ENCODE results near the gene MYO1E. TPM values are rescaled to one million over a fixed set of nuclear protein-coding genes. Genes with fewer than 3 reads are reported as not detected.
"Not testable (repeated sequence)": the region's sequence is repeated elsewhere in the genome, so short reads cannot be mapped to it uniquely, and the experiment has no call there.

MYO1E gene
- total RNA-seq, 1 donor from 2014 or later = 45.5 TPM

DNA sequence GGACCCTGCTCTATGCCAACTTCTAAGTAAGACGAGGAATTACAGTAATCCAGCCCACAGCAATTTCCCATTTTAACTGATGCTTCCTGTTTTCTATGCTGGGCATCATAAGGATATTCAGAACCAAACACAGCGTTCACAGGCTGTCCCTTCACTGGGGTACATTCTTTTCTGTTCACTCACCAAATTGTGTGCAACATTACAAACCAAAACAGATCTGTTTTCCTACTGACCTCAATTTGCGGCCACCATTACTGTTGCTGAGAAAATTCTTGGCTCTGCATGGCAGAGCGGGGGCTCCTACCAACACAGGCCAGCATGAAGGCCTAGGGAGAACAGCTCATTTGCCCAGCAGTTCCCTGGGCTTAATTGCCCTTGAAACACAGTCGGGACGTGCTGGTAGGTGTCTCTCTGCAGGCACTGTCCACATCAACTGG, 76.5 kb downstream of the MYO1E start:
- intact Hi-C loops (cut with micrococcal nuclease) = no loop called here

DNA sequence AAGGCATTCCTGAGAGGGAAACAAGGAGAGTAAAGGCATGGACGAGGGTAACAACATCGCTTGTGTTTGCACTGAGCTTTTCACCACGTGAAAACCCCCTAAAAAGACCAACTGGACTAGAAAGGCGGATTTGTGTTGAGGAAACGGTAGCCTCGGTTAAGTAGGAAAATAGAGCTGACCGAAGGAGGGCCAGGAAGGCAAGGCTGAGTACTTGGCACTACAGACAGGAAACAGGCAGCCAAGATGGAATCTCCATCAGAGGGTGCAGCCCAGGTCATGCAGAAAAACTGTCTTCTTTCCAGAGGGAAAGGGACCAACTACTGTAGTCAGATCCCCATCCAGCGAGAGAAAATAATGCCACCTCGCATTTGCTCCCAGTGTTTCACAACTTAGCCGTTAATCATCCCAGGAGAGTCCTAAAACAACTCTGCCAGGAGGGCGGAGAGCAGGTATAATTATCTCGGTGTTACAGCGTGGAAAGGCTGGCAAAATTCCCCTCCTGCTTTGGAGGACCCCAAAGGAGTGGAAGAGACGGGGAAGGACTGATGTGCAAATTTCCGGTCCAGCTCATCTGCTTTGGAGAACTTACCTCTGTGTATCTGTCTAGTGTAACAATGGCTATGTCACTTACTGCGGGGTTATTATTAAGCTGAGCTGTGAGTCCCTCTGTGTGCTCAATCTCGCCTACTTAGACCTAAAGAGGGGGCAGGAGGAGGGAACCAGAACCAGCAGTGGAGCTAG, 77.2 kb downstream of the MYO1E start:
- intact Hi-C loops (cut with micrococcal nuclease) = no loop called here

DNA sequence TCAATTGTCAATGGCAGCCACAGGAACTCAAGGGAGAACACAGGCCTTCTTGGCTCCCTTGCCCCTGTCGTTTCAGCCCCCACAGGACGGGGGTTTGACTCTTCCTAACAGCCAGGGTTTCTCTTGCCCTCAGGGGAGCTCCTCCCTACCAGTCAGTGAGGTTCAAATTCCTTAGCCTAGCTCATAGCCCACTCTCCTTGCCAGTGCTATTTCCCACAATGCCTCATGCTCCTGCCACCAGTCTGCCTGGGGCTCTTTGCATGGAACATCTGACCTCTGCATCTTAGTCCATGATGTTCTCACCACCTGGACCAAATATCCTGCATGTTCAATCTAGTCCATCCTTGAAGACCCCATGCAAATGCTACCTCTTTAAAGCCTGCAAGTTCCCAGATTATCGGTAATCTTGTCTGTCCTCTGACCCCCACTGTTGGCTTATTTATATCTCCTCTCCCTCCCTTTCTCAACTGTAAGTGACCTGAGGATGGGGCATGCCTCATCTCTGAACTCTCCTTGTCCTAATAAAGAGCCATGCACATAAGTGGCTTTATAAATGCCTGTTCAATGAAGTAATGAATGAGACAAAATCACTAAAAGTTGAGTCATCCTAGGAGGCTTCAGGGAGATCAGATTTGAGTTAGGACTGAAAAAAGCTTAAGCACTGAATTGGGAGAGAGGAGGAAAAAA, 78.0 kb downstream of the MYO1E start:
- intact Hi-C loops (cut with micrococcal nuclease) = no loop called here

DNA sequence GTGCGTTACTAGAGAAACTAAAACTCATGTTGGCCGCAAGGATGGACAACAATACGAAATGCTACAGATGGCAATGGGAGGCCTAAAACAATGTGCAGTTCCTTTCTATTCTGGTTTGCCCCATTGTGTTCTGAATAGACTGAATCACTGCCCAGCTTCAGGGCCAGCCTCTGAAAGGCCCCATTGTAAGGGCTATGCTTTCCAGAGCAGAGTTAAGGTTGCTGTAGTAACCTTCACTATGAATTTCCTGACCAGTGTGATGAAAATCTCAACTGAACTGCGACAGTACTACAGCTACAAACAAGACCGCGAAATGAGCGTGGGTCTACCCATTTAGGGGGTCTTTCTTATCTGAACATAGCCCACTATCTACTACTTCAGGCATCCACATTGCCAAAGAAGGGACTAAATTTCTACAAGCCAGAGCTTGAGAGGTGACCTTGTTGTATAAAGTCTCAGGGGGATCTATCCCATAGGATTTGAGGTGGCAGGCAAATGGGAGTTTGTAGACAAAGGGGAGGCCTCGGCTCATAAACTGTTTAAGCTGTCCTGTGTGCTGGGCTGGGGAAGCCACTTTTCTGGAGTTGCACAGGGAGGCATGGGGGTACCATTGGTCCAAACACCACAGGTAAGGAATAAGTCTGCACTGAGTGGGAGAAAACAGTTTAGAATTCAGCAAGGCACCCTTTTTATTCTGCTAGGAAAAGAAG, 80.1 kb downstream of the MYO1E start:
- intact Hi-C loops (cut with micrococcal nuclease) = no loop called here

DNA sequence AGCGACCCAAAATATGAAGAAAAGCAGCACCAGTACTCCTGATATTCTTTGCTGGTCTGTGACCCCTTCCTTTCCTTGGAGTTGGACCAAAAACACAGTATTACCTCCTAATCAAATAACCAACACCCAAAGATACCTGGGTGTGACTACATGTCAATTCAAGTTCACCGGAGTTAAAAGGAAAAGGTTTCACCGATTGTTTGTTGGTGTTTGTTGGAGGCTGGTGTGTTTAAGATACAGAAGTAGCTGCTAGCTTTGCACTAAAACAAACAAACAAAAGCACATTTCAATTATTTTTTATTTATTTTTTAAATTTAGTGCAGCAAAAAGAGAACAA, 81.5 kb downstream of the MYO1E start:
- intact Hi-C loops (cut with micrococcal nuclease) = no loop called here

DNA sequence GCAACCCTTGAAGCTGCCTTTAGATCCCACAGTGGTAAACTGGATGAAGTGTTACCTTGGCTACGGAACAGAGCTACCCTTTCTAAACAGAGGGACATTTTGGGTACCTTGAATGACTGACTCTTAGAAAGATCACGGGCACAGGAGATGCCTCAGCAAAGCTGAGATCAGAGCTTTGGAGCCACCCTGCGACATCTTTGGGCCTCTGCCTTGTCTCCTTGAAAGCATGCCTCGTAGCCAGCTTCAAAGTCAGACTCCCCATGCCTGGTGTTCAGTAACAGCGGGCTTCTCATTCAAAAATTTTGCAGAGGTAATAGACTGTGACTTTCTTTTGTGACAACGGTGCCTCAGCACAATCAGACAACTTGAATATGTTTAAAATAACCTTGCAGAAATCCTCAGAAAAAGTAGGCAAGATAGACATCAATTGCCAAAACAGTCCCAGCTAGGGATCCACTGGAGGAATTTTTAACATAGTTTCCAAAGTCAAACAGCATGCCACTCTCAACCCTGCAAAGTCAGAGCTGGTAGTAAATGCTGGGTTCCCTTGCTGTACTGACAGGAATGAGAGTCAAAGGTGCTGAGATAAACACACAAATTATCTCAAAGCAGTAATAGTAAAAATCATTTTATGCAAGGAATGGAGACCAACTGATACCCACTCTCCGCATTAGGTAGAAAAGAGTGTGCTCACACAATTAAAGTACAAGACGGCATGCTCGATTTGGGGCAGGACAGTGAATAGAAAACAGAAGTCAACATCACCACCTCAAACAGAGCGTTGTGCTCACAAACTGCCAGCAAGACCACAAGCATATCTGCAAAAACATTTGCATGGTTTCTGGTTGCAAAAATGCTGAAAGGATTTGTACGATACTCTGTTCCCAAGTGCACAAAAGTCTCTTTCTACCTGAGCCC, 82.1 kb downstream of the MYO1E start:
- intact Hi-C loops (cut with micrococcal nuclease) = no loop called here

DNA sequence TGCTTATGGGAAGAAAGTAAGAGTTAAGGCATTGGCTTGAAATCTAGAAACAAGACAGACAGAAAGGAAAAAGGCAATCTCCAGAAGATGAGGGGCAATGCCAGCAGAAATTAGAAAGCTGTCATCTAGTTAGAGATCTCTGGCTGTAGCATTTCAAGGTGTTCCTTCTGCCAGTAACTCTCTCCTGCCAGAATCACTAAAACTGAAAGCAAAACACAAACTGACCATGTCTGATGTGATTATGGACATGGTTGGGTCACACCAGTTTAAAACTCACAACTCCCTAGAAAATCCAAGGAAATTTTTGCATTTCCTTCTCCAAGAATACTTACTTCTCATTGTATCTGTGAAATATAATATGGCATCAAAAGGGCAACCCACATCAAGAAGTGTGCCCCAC, 83.1 kb downstream of the MYO1E start:
- intact Hi-C loops (cut with micrococcal nuclease) = no loop called here

DNA sequence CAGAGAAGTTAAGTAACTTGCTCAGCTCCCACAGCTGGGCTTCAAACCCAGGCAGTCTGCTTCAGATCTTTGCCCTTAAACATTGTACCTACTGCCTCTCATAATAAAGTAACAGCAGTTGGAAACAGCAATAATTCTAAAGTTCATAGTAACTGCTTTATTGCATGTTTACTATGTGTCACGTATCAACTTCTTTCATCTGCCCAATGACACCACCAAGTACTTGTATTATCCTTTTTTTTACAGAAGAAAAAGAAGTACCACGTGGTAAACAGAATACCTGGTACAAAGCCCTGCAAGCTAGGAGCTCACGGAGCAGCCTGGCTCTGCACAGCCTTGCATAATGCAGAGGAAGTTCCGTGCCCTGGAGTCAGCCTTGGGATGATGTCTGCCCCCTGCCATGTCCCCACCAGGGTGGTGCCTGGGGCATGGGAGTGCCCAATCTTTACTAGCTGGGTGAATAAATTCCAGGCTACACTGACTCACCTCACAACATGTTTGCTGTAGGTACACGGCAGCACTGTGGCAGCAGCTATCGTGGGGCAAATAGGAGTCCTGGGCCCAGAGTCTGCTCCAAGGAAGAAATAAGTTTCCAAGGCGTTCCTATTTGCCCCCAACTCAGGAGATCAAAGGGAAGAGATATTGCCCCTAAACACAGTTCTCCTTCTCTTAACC, 88.8 kb downstream of the MYO1E start:
- intact Hi-C loops (cut with micrococcal nuclease) = no loop called here

DNA sequence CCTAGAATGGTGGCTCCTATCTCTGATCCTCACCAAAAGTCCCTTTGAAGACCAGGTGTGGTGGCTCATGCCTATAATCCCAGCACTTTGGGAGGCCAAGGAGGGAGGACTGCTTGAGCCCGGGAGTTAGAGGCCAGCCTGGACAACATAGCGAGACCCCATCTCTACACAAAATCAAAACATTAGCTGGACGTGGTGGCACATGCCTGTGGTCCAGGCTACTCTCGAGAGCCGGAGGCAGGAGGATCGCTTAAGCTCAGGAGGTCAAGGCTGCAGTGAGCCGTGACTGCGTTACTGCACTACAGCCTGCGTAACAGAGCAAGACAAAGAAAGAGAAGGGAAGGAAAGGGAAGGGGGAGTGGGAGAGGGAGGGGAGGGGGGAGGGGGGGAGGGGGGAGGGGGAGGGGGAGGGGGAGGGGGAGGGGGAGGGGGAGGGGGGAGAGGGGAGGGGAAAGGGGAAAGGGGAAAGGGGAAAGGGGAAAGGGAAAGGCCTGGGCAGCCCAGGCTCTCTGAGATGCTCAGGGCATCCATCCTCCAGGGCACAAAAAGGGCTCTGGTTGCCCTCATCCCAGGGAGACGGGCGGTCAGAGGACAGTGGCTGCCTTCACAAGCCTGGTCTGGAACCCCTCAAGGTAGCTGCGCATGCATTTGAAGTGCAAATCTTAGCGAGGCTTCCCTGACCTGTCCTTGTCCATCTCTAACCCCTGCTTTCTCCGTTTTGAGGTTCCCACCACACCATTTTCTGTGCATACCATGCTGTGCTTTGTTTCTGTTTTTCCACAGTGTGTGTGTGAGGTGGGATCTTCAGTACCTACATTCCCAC, 89.9 kb downstream of the MYO1E start:
- intact Hi-C loops (cut with micrococcal nuclease) = no loop called here

DNA sequence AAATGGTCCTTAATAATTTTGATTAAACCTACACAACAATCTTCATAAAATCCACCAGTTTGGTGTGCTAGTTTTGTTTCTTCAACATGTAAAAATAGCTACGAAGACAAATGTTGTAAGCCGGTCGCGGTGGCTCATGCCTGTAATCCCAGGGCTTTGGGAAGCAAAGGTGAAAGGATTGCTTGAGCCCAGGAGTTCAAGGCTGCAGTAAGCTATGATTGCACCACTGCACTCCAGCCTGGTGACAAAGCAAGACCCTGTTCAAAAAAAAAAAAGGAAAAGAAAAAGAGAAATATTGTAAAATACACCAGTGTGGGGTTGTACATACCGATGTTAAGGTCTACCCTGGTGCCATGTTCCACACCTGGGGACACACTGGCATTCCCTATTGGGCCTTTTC, 91.0 kb downstream of the MYO1E start:
- intact Hi-C loops (cut with micrococcal nuclease) = no loop called here

DNA sequence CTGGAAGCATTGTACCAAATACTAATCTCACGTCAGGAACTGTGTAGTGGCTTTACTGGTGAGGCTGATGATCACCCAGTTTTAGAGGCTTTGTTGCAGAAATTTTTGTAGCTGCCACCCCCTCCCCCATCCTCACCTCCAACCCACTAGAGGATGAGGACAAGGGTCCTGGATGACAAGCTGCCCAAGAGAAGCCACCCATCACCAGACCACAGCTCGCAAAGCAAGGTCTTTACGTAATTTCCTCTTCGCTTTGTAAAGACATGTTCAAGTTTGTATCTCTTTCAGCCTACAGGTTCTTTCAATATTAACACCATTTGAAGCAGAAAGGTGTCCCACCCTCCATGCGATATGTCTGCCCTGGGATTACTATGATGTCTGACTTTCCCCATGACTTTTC, 91.8 kb downstream of the MYO1E start:
- intact Hi-C loops (cut with micrococcal nuclease) = no loop called here

DNA sequence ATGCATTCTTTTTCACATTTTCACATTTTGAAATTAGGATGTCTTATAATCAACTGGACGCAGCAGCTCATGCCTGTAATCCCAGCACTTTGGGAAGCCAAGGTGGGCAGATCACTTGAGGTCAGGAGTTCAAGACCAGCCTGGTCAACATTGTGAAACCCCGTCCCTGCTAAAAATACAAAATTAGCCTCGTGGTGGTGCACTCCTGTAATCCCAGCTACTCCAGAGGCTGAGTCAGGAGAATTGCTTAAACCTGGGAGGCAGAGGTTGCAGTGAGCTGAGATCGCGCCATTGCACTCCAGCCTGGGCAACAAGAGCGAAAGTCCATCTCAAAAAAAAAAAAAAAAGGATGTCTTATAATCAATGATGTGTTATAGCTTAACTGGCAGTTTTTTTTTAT, 92.4 kb downstream of the MYO1E start:
- intact Hi-C loops (cut with micrococcal nuclease) = not testable (repeated sequence)

DNA sequence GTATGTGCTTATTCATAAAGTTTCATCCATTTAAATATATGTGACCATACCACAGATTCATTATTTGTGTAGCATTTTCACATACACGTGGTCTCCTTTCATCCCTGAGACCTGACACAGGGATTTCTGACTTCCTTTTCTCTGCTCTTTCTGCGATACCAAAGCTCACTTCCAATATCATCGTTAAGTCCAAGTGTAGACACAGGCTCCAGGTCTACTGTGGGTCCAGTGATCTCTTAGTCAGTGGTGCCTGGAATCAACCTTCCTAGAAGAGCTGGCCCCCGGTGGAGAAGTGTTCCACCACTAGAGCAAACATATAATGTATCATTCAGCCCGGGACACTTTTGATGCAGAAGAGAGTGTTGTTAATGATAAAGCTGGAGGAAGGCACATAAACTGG, 93.6 kb downstream of the MYO1E start:
- intact Hi-C loops (cut with micrococcal nuclease) = no loop called here

DNA sequence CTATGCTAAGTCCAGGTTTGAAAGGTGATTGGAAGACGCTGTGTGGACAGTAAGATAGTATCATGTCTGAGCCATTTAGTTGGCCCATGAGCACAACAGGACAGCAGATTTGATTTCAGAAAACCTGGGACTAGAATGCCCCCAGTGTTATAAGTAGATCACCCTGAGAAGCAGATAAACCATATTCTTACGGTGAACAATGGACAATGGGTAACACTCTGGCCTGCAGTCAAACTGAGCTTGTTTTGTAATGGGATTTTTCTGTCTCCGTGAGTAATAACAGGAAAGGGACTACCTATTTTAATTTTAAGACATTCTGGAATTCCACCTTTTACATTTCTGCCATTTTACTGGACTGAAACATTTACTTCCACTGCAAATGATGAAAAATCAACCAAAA, 94.6 kb downstream of the MYO1E start:
- intact Hi-C loops (cut with micrococcal nuclease) = no loop called here

DNA sequence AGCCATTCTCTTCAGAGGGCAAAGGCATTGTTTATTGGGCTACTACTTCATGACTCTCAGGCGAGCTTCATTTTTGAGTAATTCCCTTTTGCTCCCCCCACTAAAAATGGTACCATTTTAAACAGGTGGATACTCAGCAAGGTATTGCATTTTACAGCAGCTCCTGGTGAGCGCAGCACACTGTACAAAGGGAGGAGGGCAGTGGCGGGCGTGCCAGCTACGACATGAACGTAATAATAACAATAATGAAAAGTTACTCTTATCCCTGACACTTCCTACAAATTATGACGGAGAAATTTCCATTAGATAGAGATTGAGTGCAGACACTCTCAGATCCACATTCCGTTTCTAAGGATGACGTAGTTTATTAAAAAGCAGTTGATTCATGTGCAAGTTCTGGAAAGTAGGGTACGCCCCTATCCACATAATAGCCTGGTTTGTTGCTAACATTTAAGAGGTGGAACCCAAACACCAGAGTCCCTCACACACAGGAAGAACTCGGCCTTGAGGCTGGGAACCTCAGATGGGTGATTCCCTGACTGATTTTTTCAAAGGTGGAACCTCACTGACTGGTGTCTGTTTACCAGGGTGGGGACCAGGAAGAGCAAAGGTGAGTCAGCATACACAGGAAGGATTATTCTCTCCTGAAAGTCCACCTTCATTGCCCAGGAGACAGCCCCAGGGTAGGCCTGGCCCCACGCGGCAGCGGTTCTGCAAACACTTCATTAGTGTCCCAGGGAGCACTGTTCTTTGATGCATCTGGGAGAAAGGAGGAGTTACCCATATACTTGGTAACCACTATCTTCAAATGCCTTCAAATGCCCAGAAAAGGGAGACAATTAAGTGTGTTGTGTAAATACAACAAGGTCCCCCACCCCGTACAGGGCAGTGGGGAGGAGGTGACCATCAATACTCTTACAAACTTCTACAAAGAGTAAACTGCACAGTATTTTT, 96.2 kb downstream of the MYO1E start:
- intact Hi-C loops (cut with micrococcal nuclease) = no loop called here

DNA sequence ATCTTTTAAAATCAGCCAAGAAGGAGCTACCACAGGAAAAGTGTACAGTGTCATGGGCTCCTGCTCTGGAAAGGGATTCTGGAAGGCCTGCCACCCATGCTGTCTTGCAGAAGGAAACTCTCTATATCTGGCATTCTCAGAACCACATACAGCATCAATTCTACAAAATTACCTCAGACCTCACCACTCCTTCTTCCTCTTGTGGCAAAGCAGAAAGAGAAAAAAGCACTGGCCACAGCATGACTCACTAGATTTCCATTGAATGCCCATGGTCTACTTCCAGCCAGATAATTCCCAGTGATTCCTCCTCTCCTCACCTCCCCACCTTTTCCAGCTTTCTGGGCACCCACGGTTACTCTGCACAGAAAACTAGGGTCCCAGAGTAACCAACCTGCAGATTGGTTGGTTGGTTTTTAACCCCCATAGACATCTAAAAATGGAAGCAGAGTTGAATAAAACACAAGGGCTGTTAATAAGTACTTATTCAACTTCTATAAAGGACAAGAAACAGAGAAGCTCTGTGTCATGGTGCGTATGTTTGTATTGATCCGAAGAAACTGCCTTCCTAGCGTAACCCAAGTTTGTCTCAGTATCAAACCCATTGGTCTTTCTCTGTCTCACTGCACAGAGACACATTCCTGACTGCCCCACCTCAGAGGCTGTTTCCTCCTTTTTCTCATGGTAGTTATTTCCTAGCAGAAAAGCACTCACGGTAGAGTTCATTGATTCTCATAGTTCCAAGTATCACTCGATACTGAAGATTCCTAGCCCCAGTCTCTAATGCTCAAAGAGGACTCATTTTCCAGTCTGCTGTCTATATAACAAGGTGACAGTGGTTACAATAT, 98.3 kb downstream of the MYO1E start:
- intact Hi-C loops (cut with micrococcal nuclease) = loop anchor here (2.0 kb wide), 1 partner anchor 18 kb away; no protein-coding TSS in a partner anchor

DNA sequence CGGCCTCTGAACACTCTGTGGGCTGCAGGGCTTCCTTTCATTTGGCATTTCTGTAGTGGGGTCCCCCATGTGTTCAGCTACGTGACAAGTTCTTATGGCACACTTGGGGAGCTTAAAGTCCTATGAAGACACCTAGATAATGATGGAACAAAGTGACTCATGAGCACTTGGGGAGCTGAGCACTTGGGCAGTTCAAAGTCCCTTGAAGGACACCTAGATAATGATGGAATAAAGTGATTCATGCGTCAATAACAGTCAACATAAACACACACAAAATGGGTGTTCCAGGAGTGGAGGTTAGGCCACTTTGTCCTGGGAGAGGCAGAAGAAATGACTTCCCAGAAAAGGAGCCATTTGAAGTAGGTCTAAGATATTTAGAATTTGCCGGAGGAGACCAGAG, 99.4 kb downstream of the MYO1E start:
- intact Hi-C loops (cut with micrococcal nuclease) = no loop called here

All from T-helper 2 cell treated with Interferon-gamma antibody and Interleukin-4, amounts not matched to agents 100 ng/mL and 5 ng/mL, for 36 hours (primary cell).